Measurements from ENCODE around the gene TARBP2.

GRCh38 chr12:53483979-53484377 is 17.1 kb upstream of the TARBP2 start:
- TF ChIP-seq OSR1 (CRISPR knock-in tag; IDR thresholded peaks at IDR 0.05), result no peak
- TF ChIP-seq RARB (CRISPR knock-in tag; IDR thresholded peaks at IDR 0.05), result no peak
- TF ChIP-seq ZFP30 (CRISPR knock-in tag; IDR thresholded peaks at IDR 0.05), result no peak
- no peak for TF ChIP-seq ZNF70 (CRISPR knock-in tag; IDR thresholded peaks at IDR 0.05)
- TF ChIP-seq ZFP3 (CRISPR knock-in tag; IDR thresholded peaks at IDR 0.05), result no peak
- no peak for TF ChIP-seq PATZ1 (CRISPR knock-in tag; IDR thresholded peaks at IDR 0.05; ENCODE audit: borderline replicate concordance)
- TF ChIP-seq ZNF565 (CRISPR knock-in tag; conservative IDR thresholded peaks at IDR 0.05; ENCODE audit: low read depth), result no peak
- no peak for TF ChIP-seq CREB5 (CRISPR knock-in tag; IDR thresholded peaks at IDR 0.05; ENCODE audit: low read depth)
- TF ChIP-seq BACH2 (CRISPR knock-in tag; IDR thresholded peaks at IDR 0.05; ENCODE audit: borderline replicate concordance), result no peak
- no peak for TF ChIP-seq ESRRG (CRISPR knock-in tag; IDR thresholded peaks at IDR 0.05)
- no peak for TF ChIP-seq ARNTL (CRISPR knock-in tag; IDR thresholded peaks at IDR 0.05; ENCODE audit: borderline replicate concordance, low read depth)
- no peak for TF ChIP-seq ZC3H10 (CRISPR knock-in tag; IDR thresholded peaks at IDR 0.05)

Data from SK-N-SH treated with all-trans-retinoic acid at 6 μM for 48 hours (cell line).